Measurements from ENCODE around the gene CMTM6.

DNA sequence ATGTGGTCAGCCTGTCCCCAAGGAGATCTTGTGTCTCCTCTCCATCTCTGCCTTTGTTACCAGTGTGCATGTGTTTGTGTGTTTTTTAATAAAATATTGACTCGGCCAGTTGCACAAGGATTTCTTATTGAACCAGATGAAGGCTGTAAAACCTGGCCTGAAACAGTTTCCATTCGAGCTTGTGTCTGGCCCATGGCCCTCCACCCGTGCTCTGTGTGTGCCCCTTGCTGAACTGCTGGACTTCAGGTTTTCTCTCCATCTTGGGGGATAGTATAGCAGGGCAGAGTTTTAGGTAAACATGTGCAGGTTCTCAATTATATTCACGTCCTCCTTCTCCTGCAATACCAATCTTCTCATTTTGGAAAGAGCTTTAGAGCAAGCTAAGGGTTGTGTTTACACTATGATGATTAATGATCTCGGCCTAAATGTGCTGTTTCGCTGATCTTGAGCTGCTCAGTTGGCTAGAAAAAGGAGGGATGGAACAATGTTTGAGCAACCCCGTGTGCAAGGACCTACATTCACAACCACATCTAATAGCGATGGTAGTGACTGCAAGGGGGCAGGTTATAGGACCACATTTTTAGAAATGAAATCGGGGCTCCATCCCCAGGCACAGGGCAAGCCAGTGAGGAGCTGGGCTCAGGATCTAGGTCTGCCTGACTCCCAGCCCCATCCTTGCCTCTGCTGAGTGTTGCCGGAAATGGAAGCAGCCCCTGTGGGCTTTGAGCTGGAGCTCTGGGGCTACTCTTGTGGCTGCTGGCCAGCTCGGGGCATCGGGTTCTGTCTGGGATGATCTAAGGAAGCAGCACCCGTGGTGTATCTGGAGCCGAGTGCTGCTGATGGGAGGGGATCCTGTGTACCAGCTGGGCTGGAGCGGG is 47.7 kb downstream of the CMTM6 start:
- TF ChIP-seq, protein P1, sequence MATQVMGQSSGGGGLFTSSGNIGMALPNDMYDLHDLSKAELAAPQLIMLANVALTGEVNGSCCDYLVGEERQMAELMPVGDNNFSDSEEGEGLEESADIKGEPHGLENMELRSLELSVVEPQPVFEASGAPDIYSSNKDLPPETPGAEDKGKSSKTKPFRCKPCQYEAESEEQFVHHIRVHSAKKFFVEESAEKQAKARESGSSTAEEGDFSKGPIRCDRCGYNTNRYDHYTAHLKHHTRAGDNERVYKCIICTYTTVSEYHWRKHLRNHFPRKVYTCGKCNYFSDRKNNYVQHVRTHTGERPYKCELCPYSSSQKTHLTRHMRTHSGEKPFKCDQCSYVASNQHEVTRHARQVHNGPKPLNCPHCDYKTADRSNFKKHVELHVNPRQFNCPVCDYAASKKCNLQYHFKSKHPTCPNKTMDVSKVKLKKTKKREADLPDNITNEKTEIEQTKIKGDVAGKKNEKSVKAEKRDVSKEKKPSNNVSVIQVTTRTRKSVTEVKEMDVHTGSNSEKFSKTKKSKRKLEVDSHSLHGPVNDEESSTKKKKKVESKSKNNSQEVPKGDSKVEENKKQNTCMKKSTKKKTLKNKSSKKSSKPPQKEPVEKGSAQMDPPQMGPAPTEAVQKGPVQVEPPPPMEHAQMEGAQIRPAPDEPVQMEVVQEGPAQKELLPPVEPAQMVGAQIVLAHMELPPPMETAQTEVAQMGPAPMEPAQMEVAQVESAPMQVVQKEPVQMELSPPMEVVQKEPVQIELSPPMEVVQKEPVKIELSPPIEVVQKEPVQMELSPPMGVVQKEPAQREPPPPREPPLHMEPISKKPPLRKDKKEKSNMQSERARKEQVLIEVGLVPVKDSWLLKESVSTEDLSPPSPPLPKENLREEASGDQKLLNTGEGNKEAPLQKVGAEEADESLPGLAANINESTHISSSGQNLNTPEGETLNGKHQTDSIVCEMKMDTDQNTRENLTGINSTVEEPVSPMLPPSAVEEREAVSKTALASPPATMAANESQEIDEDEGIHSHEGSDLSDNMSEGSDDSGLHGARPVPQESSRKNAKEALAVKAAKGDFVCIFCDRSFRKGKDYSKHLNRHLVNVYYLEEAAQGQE (IDR thresholded peaks at IDR 0.05; ENCODE audit: low read depth), result no peak
- no peak for TF ChIP-seq TAF1 (IDR thresholded peaks at IDR 0.05; ENCODE audit: low read depth)
- TF ChIP-seq, protein P2, sequence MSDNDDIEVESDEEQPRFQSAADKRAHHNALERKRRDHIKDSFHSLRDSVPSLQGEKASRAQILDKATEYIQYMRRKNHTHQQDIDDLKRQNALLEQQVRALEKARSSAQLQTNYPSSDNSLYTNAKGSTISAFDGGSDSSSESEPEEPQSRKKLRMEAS (IDR thresholded peaks at IDR 0.05), result no peak
- TF ChIP-seq, protein P3, sequence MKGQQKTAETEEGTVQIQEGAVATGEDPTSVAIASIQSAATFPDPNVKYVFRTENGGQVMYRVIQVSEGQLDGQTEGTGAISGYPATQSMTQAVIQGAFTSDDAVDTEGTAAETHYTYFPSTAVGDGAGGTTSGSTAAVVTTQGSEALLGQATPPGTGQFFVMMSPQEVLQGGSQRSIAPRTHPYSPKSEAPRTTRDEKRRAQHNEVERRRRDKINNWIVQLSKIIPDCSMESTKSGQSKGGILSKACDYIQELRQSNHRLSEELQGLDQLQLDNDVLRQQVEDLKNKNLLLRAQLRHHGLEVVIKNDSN (IDR thresholded peaks at IDR 0.05), result no peak
- TF ChIP-seq CREB1 (IDR thresholded peaks at IDR 0.05; ENCODE audit: low read depth), result no peak
- no peak for TF ChIP-seq TEAD4 (IDR thresholded peaks at IDR 0.05)
- TF ChIP-seq CEBPB (IDR thresholded peaks at IDR 0.05), result no peak
- TF ChIP-seq EP300 (IDR thresholded peaks at IDR 0.05; ENCODE audit: borderline replicate concordance), result no peak
- no peak for TF ChIP-seq FOXM1 (IDR thresholded peaks at IDR 0.05; ENCODE audit: borderline replicate concordance, low read depth)
- TF ChIP-seq RAD21 (IDR thresholded peaks at IDR 0.05; ENCODE audit: low read depth), result no peak
- no peak for TF ChIP-seq ZBTB7A (IDR thresholded peaks at IDR 0.05; ENCODE audit: low read depth)
